GM18499 (cell line): ENCODE results near the gene VASP.

Experiments
- ATAC-seq: cut with Tn5 transposase; IDR thresholded peaks from one replicate; pipeline ENCODE4 v1.9.1; 2021; ENCODE audit warnings: moderate number of reproducible peaks; ENCODE audit not compliant: insufficient read depth, unreplicated experiment

The VASP gene

DNA sequence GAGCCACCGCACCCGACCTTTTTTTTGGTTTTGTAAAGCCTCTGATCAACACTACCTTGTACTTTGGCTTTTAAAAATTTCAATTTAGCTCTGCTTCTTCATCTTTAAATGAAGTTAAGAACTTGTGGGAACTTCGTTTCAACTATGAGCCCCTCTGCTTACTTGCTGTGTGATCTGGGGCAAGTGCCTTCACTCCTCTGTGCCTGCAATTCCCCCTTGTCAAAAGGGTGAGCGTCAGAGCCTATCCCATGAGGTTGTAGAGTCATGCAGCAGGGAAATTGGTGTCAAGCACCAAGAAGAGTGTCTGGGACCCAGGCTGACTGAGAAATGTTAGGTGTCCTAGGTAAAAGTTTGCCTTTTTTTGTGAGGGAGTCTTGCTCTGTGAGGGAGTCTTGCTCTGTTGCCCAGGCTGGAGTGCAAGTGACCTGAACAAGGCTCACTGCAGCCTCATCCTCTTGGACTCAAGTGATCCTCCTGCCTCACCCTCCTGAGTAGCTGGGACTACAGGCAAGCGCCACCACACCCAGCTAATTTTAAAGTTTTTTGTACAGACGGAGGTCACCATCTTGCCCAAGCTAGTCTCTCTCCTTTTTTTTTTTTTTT is 5.7 kb downstream of the VASP start:
- ATAC-seq: no peak

DNA sequence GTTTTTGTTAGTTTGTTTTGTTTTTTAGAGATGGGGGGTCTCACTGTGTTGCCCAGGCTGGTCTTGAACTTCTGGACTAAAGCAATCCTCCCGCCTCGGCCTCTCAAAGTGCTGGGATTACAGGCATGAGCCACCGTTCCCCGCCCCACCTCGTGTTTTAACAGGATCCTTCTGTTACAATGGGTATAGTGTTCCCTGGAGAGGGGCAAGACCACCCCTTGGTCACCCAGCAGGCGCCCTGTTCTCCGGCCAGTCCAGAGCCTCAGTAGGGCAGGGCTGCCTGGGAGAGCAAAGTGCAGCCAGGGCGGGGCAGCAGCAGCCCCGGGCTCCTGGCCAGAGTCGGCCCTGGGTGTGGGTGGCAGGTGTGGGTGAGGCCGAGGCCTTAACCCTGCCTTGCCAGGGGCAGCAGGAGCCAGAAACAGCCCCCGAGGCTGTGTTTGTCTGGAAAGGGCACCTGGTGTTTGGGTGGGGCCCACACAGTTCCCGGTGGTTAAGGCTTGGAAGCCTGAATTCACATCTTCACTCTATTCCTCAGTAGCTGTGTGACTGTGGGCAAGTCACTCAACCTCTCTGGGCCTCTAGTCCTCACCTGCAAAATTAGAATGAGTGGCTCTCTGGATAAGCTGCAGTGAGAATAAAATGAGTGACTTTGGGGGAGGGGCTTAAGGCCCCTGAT is 7.2 kb downstream of the VASP start:
- ATAC-seq: no peak

DNA sequence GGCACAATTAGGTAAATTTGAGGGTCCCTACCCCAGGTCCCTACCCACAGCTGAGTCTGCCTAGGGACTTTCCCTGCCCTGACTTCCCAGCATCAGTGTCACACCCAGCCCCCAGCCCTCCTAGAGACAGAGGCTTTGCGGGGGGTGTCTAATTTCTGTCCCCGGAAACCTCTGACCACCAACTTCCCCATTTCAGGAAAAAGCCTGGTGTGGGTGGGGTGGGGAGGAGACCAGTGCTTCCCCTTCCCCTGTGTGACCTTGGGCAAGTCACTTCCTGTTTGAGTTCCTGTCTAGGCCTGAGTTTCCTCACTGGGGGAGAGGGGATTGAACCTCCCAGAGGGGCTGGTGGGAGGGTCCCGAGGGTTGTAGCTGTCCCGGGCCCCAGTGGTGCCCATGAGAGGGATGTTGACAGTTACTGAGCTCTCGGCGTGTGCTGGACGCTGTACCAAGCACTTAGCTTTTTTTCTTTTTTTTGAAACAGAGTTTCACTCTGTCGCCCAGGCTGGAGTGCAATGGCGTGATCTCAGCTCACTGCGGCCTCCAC is 7.9 kb downstream of the VASP start:
- ATAC-seq: no peak

- ATAC-seq: no peak
Observed at GRCh38 chr19:45515807-45516401, 8.6 kb downstream of the VASP start.

DNA sequence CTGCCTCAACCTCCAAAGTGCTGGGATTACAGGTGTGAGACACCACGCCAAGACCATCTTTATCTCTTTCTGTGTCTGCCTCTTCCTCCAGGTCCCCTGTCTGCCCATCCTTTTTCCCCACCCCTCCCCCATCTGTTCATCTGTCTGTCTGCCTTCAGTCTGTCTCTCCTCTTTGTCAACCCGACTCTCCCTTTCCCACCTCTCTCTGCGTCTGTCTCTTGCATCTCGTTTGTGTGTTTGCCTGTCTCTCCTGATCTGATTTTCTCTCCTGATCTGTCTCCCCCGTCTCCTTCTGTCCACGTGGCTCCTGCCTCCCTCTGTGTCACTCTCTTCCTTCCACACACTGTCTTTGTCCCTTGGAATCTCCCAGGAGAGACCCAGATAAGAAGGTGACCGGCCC is 10.0 kb downstream of the VASP start:
- no peak for ATAC-seq

DNA sequence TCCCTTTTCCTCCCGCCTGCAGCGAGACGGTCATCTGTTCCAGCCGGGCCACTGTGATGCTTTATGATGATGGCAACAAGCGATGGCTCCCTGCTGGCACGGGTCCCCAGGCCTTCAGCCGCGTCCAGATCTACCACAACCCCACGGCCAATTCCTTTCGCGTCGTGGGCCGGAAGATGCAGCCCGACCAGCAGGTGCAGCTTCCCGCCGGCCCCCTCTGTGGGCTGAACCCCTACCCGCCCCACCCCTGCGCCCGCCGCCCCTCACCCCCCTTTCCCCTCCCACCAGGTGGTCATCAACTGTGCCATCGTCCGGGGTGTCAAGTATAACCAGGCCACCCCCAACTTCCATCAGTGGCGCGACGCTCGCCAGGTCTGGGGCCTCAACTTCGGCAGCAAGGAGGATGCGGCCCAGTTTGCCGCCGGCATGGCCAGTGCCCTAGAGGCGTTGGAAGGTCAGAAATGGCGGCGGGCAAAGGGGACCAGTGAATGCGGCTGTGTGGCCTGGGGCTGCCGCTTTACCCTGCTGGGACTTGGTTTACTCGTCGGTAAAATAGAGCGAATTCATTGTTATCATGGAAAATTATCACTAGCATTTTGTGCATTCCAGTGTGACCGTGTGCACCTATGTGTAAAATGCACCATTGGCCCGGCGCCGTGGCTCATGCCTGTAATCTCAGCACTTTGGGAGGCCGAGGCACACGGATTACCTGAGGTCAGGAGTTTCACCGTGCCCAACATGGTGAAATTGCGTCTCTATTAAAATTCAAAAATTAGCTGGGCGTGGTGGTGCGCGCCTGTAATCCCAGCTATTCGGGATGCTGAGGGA is 10.6 kb downstream of the VASP start:
- no peak for ATAC-seq

GRCh38 chr19:45518469-45518826 is 11.2 kb downstream of the VASP start:
- ATAC-seq: no peak

DNA sequence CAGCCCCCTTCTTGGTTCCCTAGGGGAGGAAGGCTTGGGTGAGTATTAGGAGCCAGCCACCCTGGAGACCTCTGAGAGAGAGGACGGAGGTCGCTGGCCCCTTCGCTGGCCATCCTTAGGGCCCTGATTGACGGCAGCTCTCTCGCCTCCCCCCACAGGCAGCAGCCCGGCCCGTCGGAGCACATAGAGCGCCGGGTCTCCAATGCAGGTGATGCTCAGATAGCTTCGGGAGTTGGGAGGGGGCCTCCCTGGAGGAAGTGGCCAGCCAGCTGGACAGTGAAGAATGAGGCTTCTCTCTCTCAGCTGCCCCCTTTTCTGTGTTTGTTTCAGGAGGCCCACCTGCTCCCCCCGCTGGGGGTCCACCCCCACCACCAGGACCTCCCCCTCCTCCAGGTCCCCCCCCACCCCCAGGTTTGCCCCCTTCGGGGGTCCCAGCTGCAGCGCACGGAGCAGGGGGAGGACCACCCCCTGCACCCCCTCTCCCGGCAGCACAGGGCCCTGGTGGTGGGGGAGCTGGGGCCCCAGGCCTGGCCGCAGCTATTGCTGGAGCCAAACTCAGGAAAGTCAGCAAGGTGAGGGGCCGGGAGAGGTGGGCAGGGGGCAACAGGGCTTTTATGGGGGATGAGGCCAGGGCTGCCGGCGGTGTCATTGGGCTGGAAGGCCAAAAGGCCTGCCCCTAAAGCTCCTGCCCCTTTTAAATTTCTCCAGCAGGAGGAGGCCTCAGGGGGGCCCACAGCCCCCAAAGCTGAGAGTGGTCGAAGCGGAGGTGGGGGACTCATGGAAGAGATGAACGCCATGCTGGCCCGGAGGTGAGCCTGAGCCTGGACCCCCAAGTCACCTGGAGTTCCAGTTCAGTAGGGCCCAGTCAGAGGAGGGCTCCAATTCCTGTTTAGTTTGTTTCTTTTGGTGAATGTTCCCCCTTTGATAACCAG is 15.0 kb downstream of the VASP start:
- ATAC-seq: no peak

GRCh38 chr19:45523642-45524256 is 16.5 kb downstream of the VASP start:
- ATAC-seq: no peak

DNA sequence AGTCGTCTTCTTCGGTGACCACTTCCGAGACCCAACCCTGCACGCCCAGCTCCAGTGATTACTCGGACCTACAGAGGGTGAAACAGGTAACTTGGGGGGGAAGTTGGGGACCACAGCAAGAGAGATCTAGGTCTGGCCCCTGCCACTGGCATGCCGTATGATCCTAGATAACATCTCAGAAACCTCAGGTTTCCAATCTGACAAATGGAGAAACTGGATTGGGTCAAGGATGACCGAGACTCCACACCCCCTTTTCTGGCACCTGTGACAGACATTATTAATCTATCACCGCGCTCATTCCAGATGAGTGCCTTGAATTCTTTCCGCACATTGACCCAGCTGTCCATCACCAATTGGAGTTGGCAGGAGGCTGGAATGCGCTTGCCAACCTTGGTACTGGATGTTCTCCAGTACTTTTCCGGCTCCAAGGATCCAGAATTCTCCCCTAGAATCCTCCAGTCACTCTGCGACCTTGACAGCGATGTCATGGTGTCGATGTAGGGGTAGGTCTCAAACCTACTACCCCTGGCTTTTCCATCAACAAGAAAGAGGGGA is 17.4 kb downstream of the VASP start:
- no peak for ATAC-seq

DNA sequence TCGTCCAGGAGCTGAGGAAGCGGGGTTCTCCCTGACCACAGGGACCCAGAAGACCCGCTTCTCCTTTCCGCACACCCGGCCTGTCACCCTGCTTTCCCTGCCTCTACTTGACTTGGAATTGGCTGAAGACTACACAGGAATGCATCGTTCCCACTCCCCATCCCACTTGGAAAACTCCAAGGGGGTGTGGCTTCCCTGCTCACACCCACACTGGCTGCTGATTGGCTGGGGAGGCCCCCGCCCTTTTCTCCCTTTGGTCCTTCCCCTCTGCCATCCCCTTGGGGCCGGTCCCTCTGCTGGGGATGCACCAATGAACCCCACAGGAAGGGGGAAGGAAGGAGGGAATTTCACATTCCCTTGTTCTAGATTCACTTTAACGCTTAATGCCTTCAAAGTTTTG is 18.9 kb downstream of the VASP start:
- ATAC-seq: no peak

DNA sequence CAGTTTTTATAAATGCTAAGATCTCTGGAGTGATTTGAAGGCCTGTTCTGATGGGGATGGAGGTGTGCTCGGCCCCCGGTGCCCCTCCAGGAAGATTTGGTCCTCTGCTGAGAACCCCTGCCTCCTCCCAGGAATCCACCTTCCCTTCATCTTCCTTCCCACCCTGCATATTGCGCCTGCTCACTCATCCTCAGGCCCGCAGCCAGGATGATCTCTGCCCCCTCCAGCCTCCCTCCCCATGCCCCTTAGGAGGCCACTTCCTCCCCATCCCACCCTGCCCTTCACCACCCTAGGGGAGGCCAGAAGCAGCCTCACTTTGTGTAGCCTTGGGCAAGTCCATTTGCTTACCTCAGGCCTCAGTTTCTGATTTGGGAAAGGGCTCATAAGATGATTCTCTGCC is 19.7 kb downstream of the VASP start:
- ATAC-seq: no peak

DNA sequence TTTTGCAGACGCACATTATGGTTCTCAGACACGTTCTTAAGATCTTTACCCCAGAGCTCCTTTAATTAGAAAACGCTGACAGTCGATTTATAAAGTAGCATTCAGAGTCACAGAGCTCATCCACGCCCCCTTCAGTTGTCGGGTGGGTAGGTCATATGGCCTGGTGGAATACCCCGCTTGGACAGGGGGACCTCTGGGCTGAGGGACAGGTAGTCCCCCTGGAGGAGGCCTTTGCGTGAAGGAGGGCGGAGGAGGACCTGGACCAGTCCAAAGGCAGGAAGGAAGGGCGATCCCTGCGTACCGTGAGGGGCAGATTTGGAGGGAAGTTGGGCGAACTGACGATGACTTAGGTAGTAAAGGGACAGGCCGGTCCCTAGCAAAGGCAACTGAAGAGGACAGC is 20.5 kb downstream of the VASP start:
- ATAC-seq: no peak

DNA sequence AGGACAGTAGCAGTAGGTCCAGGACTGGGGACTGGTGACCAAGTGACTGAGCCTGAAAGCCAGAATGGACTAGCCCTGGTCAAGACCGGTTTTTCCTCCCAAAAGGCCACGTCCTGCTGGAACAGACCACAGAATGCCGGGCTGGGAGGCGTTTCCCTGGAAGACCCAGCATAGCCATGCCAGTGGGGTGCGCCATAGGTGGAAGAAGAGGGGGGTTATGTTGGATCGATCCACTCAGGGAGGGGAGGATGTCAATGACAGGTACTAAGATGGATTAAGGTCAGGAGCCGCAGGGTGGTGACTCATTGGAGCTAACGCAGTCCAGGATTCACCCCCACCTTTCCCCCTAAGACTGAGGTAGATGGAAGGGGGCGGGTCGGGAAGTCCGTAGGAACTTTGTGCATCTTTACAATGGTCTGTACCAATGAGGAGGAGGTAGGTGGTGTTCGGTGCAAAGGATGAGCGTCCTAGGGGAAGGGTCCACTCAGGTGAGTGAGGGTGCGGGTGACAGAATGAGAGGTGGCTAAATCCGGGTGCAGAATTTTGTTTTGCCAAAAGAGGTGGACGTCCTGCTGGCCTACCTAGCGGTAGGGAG is 21.0 kb downstream of the VASP start:
- no peak for ATAC-seq

- no peak for ATAC-seq
Observed at GRCh38 chr19:45528744-45529419, 21.6 kb downstream of the VASP start.

GRCh38 chr19:45529420-45529785 is 22.1 kb downstream of the VASP start:
- ATAC-seq: no peak

GRCh38 chr19:45531349-45531748 is 24.1 kb downstream of the VASP start:
- ATAC-seq: no peak

GRCh38 chr19:45539459-45539858 is 32.2 kb downstream of the VASP start:
- ATAC-seq: no peak
